Gastrocnemius medialis (tissue), 4 donors: ENCODE data around the gene MAD2L1BP. TPM values are rescaled to one million over a fixed set of nuclear protein-coding genes. Genes with fewer than 3 reads are reported as not detected.
A peak's percentile ranks its signal among the peaks of the same experiment; 100 is the strongest.
"Not testable (repeated sequence)": the region's sequence is repeated elsewhere in the genome, so short reads cannot be mapped to it uniquely, and the experiment has no call there.

Experiments used
- ATAC-seq, 2 donors: fragments of 150-250 bp; one replicate each; pipeline ENCODE4 v1.9.1; 2016
- DNase-seq, 2 donors: peaks; one replicate each; pipeline ENCODE4 v3.0.0-alpha.2; 2019
- H3K27ac ChIP-seq, 4 donors: fragments of 200-600 bp; sonication (generic); 1 replicate in 1 of 4; 2 replicates in 3 of 4; pipeline ENCODE4 v1.5.1; 2016 to 2018; ENCODE audit warnings: mild to moderate bottlenecking in 2 of 4, moderate library complexity in 1 of 4
- H3K27me3 ChIP-seq, 3 donors: fragments of 200-600 bp; sonication (generic) in 2 of 3; 1 replicate in 1 of 3; 2 replicates in 2 of 3; pipeline versions ENCODE4 v1.5.1 to v1.6.0; 2016 to 2019; ENCODE audit warnings: mild to moderate bottlenecking in 1 of 3, moderate library complexity in 1 of 3
- H3K36me3 ChIP-seq, 2 donors: fragments of 200-600 bp; sonication (generic) in 1 of 2; one replicate each; pipeline ENCODE4 v1.5.1; 2017 to 2018
- H3K4me1 ChIP-seq, 2 donors: fragments of 200-600 bp; sonication (generic) in 1 of 2; one replicate each; pipeline ENCODE4 v1.5.1; 2016 to 2017; ENCODE audit warnings: mild to moderate bottlenecking in 2 of 2
- H3K4me3 ChIP-seq, 4 donors: fragments of 200-600 bp; sonication (generic) in 3 of 4; 1 replicate in 1 of 4; 2 replicates in 3 of 4; pipeline ENCODE4 v1.5.1; 2016 to 2019; ENCODE audit warnings: mild to moderate bottlenecking in 2 of 4
- H3K9me3 ChIP-seq, 3 donors: fragments of 200-600 bp; sonication (generic) in 2 of 3; 1 replicate in 1 of 3; 2 replicates in 2 of 3; pipeline ENCODE4 v1.5.1; 2016 to 2019
- CTCF ChIP-seq, 5 experiments: fragments of 450-650 bp in 3 of 5; fragments of 200-600 bp in 2 of 5; sonication (generic) in 2 of 5; IDR thresholded peaks in 4 of 5; conservative IDR thresholded peaks in 1 of 5; 1 replicate in 4 of 5; 2 replicates in 1 of 5; pipeline ENCODE4 v1.5.1; 2016 to 2019; ENCODE audit warnings: antibody characterized with exemption in 5 of 5, mild to moderate bottlenecking in 3 of 5, moderate library complexity in 3 of 5
- POLR2A ChIP-seq, 2 donors: fragments of 450-650 bp; IDR thresholded peaks; one replicate each; pipeline ENCODE4 v1.6.1; 2017; ENCODE audit warnings: antibody characterized with exemption in 2 of 2, mild to moderate bottlenecking in 2 of 2, moderate library complexity in 2 of 2
- in situ Hi-C, 4 donors: fragments of 200-750 bp; cut with MboI; loops; one replicate each; pipeline versions ENCODE4 v1.15.0 to v1.8.0; 2017; ENCODE audit warnings: low sequenced_read_pairs in 4 of 4
- intact Hi-C: fragments of 100-400 bp; cut with DNase I; formaldehyde crosslinking; loops from one replicate; pipeline ENCODE4 v1.15.1; 2023; ENCODE audit warnings: low total_unique reads
- total RNA-seq, 4 donors: library from RNA; depleted of rRNA; stranded (reverse); fragments of >200 nt; gene quantifications; one replicate each; pipeline versions ENCODE4 v1.1.0 to v1.2.3, GENCODE V29; 2016

Gene MAD2L1BP
- 10 to 100 TPM; 25.1 to 55.4 (median 25.2) TPM for total RNA-seq

GRCh38 chr6:43635387-43636307 is at the start of gene MAD2L1BP:
MAD2L1BP (plus strand) TSS chr6:43635840; CDS start chr6:43635876, 36 bp downstream.
- H3K27ac ChIP-seq: peak within 1 kb of the TSS; percentile 86 to 93 (median 90)
- peaks cover 32 to 36% of the 10 kb centered on the region in 2 donors for H3K4me1 ChIP-seq
- intact Hi-C loops: no loop called here
- TF ChIP-seq POLR2A (IDR thresholded peaks at IDR 0.05): peak; percentile 85 to 87
- TF ChIP-seq CTCF (IDR thresholded peaks at IDR 0.05 in 4 of 5, conservative IDR thresholded peaks at IDR 0.05 in 1 of 5): peak in 1 of 5 experiments; percentile 15
- peak; percentile 82 for ATAC-seq
- in situ Hi-C loops: no loop called here
- H3K27me3 ChIP-seq: no peaks in the 10 kb centered on the region
- H3K36me3 ChIP-seq: peaks cover 0 to 30% of the 10 kb centered on the region in 2 donors
- no peaks in the 10 kb centered on the region for H3K9me3 ChIP-seq
- H3K4me3 ChIP-seq: peak within 1 kb of the TSS; percentile 84 to 91 (median 88)
- peak; percentile 58 to 77 for DNase-seq

- Histone ChIP-seq H3K4me3 (no peak overlapping the region), H3K27ac (no peak overlapping the region), H3K27me3 (no peaks in the 10 kb centered on the region), H3K36me3 (peaks cover 0 to 61% of the 10 kb centered on the region in 2 donors), H3K9me3 (no peaks in the 10 kb centered on the region), H3K4me1 (no peaks in the 10 kb centered on the region)
- TF ChIP-seq POLR2A (IDR thresholded peaks at IDR 0.05) (no peak), CTCF (IDR thresholded peaks at IDR 0.05 in 4 of 5, conservative IDR thresholded peaks at IDR 0.05 in 1 of 5) (no peak)
- ATAC-seq (no peak), DNase-seq (no peak)
- in situ Hi-C loops: no loop called here
- intact Hi-C loops: no loop called here
These were observed 47.4 kb upstream of the MAD2L1BP start for GRCh38 chr6:43588194-43588593.

- DNase-seq, ATAC-seq, in situ Hi-C loops, H3K27me3 ChIP-seq, H3K27ac ChIP-seq, H3K4me1 ChIP-seq, H3K4me3 ChIP-seq, H3K9me3 ChIP-seq, intact Hi-C loops: not testable (repeated sequence)
- H3K36me3 ChIP-seq: peaks cover 0 to 47% of the 10 kb centered on the region in 2 donors
These were observed 46.1 kb upstream of the MAD2L1BP start for GRCh38 chr6:43589564-43589963.

GRCh38 chr6:43593938-43594337 is 41.7 kb upstream of the MAD2L1BP start:
- in situ Hi-C loops (no loop called here), intact Hi-C loops (no loop called here)
- H3K36me3 ChIP-seq: peaks cover 0 to 25% of the 10 kb centered on the region in 2 donors
- no peak overlapping the region for H3K27ac ChIP-seq
- ATAC-seq: no peak
- H3K4me3 ChIP-seq: no peak overlapping the region
- H3K27me3 ChIP-seq: no peaks in the 10 kb centered on the region
- DNase-seq: no peak
- TF ChIP-seq CTCF (IDR thresholded peaks at IDR 0.05 in 4 of 5, conservative IDR thresholded peaks at IDR 0.05 in 1 of 5) (no peak), POLR2A (IDR thresholded peaks at IDR 0.05) (no peak)
- H3K9me3 ChIP-seq: no peaks in the 10 kb centered on the region
- no peaks in the 10 kb centered on the region for H3K4me1 ChIP-seq

- in situ Hi-C loops: loop anchor here in 1 of 4 donors (10.0 kb wide), 1 partner anchor 484 kb away; no protein-coding TSS in a partner anchor
- H3K36me3 ChIP-seq: peaks cover 0 to 53% of the 10 kb centered on the region in 2 donors
- DNase-seq (no peak), ATAC-seq (no peak)
- TF ChIP-seq CTCF (IDR thresholded peaks at IDR 0.05 in 4 of 5, conservative IDR thresholded peaks at IDR 0.05 in 1 of 5): no peak
- no peak for TF ChIP-seq POLR2A (IDR thresholded peaks at IDR 0.05)
- H3K27me3 ChIP-seq: no peaks in the 10 kb centered on the region
- no peaks in the 10 kb centered on the region for H3K9me3 ChIP-seq
- no peak overlapping the region for H3K4me3 ChIP-seq
- no peaks in the 10 kb centered on the region for H3K4me1 ChIP-seq
- intact Hi-C loops: no loop called here
- no peak overlapping the region for H3K27ac ChIP-seq
These were observed 35.0 kb upstream of the MAD2L1BP start for GRCh38 chr6:43600595-43600994.
